K562 (cell line): ENCODE results near the gene AHCYL2. TPM values are rescaled to one million over a fixed set of nuclear protein-coding genes. Genes with fewer than 3 reads are reported as not detected.

Source experiments
- BCL6 ChIP-seq: fragments of 250-450 bp; sonication (Bioruptor Pico); IDR thresholded peaks from 2 replicates; pipeline ENCODE4 v1.4.0; 2020
- NCOA4 ChIP-seq: fragments of 450-650 bp; IDR thresholded peaks from 2 replicates; pipeline ENCODE4 v1.6.1; 2018; ENCODE audit warnings: mild to moderate bottlenecking; ENCODE audit not compliant: partially characterized antibody
- ZNF124 ChIP-seq: sonication (generic); formaldehyde crosslinking; IDR thresholded peaks from 2 replicates; pipeline ENCODE4 v1.8.1; 2022; ENCODE audit warnings: missing genetic modification reagents
- ZNF174 ChIP-seq: fragments of 250-450 bp; sonication (Bioruptor Pico); IDR thresholded peaks from 2 replicates; pipeline ENCODE4 v1.4.0; 2020; ENCODE audit warnings: mild to moderate bottlenecking
- ZNF764 ChIP-seq: fragments of 250-450 bp; sonication (Bioruptor Pico); IDR thresholded peaks from 2 replicates; pipeline ENCODE4 v1.4.0; 2020; ENCODE audit warnings: low read depth, mild to moderate bottlenecking, moderate library complexity
- polyA plus RNA-seq, 8 experiments: library from polyadenylated mRNA; depleted of rRNA in 4 of 8; stranded (reverse) in 5 of 8; unstranded in 3 of 8; fragments of >200 nt; fragmentation: Nextera tagmentation in 2 of 8; fragmentation: Illumina TruSeq in 1 of 8; extraction: Ambion mirVana in 2 of 8; extraction: Trizol in 1 of 8; gene quantifications; 2 replicates each; pipeline versions ENCODE4 v1.2.1 to v1.2.3, GENCODE V29; 2011 to 2014; ENCODE audit warnings: inconsistent platforms in 1 of 8, missing spikeins in 1 of 8
- total RNA-seq, 7 experiments: library from RNA; depleted of rRNA in 6 of 7; stranded (reverse); fragments of >200 nt in 6 of 7; fragmentation: Illumina TruSeq in 2 of 7; extraction: Trizol in 2 of 7; gene quantifications; 2 replicates each; pipeline versions ENCODE4 v1.2.1 to v1.2.3, GENCODE V29; 2011 to 2021; ENCODE audit warnings: low replicate concordance in 1 of 7
- TF ChIP-seq, protein P1 (sequence below): fragments of 250-450 bp; sonication (Bioruptor Pico); IDR thresholded peaks from 2 replicates; pipeline ENCODE4 v1.4.0; 2020
- TF ChIP-seq, protein P2 (sequence below): fragments of 250-450 bp; sonication (Bioruptor Pico); IDR thresholded peaks from 2 replicates; pipeline ENCODE4 v1.8.0; 2022; ENCODE audit warnings: inconsistent platforms, mild to moderate bottlenecking, moderate library complexity, borderline replicate concordance
- TF ChIP-seq, protein P3 (sequence below): fragments of 250-450 bp; sonication (Bioruptor Pico); IDR thresholded peaks from 2 replicates; pipeline ENCODE4 v1.6.1; 2021; ENCODE audit warnings: mild to moderate bottlenecking

Gene AHCYL2
- total and polyA plus RNA-seq, 9 of the 15 experiments (the other 6 are each of a cell fraction or from before 2014, with no cell fraction given) = 0.93 to 10.5 (median 5.2) TPM

DNA sequence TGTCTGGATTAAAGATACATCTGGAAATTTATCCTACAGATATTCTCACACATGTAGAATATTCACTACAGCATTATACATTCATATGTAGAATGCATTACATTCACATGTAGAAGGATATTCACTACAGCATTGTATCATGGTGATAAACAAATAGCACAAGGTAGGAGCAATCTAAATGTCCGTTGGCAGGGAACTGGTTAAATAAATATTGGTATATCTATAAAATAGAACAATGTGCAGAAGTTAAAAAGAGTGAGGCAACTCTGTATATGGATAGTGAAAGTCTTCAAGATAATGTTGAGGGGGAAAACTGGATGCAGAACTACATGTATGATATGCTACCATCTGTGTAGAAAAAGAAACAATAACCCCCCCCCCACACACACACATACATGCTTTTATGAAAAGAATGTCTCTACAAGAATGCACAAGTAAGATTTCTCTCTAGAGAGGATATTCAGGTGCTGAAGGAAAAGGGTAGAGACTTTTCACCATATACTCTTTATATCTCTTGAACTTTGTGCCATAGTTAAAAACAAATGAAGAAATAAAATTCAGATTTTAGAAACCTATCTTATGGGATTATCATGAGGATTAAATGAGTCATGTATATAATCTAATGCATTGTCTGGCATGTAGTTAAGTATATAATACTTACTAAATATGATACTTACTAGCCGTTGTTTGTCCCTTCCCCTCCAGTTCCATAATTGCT lies 123.4 kb downstream of the AHCYL2 start (continued):
- TF ChIP-seq, protein P1, sequence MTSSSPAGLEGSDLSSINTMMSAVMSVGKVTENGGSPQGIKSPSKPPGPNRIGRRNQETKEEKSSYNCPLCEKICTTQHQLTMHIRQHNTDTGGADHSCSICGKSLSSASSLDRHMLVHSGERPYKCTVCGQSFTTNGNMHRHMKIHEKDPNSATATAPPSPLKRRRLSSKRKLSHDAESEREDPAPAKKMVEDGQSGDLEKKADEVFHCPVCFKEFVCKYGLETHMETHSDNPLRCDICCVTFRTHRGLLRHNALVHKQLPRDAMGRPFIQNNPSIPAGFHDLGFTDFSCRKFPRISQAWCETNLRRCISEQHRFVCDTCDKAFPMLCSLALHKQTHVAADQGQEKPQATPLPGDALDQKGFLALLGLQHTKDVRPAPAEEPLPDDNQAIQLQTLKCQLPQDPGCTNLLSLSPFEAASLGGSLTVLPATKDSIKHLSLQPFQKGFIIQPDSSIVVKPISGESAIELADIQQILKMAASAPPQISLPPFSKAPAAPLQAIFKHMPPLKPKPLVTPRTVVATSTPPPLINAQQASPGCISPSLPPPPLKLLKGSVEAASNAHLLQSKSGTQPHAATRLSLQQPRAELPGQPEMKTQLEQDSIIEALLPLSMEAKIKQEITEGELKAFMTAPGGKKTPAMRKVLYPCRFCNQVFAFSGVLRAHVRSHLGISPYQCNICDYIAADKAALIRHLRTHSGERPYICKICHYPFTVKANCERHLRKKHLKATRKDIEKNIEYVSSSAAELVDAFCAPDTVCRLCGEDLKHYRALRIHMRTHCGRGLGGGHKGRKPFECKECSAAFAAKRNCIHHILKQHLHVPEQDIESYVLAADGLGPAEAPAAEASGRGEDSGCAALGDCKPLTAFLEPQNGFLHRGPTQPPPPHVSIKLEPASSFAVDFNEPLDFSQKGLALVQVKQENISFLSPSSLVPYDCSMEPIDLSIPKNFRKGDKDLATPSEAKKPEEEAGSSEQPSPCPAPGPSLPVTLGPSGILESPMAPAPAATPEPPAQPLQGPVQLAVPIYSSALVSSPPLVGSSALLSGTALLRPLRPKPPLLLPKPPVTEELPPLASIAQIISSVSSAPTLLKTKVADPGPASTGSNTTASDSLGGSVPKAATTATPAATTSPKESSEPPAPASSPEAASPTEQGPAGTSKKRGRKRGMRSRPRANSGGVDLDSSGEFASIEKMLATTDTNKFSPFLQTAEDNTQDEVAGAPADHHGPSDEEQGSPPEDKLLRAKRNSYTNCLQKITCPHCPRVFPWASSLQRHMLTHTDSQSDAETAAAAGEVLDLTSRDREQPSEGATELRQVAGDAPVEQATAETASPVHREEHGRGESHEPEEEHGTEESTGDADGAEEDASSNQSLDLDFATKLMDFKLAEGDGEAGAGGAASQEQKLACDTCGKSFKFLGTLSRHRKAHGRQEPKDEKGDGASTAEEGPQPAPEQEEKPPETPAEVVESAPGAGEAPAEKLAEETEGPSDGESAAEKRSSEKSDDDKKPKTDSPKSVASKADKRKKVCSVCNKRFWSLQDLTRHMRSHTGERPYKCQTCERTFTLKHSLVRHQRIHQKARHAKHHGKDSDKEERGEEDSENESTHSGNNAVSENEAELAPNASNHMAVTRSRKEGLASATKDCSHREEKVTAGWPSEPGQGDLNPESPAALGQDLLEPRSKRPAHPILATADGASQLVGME (CRISPR knock-in tag) = no peak
- TF ChIP-seq ZNF174 (CRISPR knock-in tag) (no peak), ZNF124 (CRISPR knock-in tag) (no peak), NCOA4 (no peak), BCL6 (no peak), ZNF764 (CRISPR knock-in tag) (no peak)
- TF ChIP-seq, protein P2, sequence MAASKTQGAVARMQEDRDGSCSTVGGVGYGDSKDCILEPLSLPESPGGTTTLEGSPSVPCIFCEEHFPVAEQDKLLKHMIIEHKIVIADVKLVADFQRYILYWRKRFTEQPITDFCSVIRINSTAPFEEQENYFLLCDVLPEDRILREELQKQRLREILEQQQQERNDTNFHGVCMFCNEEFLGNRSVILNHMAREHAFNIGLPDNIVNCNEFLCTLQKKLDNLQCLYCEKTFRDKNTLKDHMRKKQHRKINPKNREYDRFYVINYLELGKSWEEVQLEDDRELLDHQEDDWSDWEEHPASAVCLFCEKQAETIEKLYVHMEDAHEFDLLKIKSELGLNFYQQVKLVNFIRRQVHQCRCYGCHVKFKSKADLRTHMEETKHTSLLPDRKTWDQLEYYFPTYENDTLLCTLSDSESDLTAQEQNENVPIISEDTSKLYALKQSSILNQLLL (CRISPR knock-in tag) = no peak
- TF ChIP-seq, protein P3, sequence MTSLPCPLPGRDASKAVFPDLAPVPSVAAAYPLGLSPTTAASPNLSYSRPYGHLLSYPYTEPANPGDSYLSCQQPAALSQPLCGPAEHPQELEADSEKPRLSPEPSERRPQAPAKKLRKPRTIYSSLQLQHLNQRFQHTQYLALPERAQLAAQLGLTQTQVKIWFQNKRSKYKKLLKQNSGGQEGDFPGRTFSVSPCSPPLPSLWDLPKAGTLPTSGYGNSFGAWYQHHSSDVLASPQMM (CRISPR knock-in tag) = no peak
- TF ChIP-seq, all 486 proteins: peak for 0
